Endothelial cell (in vitro differentiated cells): ENCODE data around the gene GGACT. TPM values are rescaled to one million over a fixed set of nuclear protein-coding genes. Genes with fewer than 3 reads are reported as not detected.

ENCODE experiments used
- DNase-seq: peaks from one replicate; pipeline ENCODE4 v3.0.0; 2021; ENCODE audit warnings: low spot score
- H3K27ac Mint-ChIP-seq: one replicate; pipeline ENCODE4 v1.8.0; 2021; ENCODE audit warnings: mixed read lengths, inconsistent platforms; ENCODE audit not compliant: unreplicated experiment
- H3K27me3 Mint-ChIP-seq: one replicate; pipeline ENCODE4 v1.8.0; 2021; ENCODE audit warnings: mild to moderate bottlenecking, moderate library complexity, mixed read lengths, inconsistent platforms; ENCODE audit not compliant: unreplicated experiment
- H3K36me3 Mint-ChIP-seq: one replicate; pipeline ENCODE4 v1.8.0; 2021; ENCODE audit warnings: mild to moderate bottlenecking, low read depth, mixed read lengths, inconsistent platforms; ENCODE audit not compliant: unreplicated experiment
- H3K4me1 Mint-ChIP-seq: one replicate; pipeline ENCODE4 v1.8.0; 2021; ENCODE audit warnings: mild to moderate bottlenecking, mixed read lengths, inconsistent platforms; ENCODE audit not compliant: unreplicated experiment
- H3K4me3 Mint-ChIP-seq: one replicate; pipeline ENCODE4 v1.8.0; 2021; ENCODE audit warnings: mild to moderate bottlenecking, mixed read lengths, inconsistent platforms; ENCODE audit not compliant: unreplicated experiment
- H3K9me3 Mint-ChIP-seq: one replicate; pipeline ENCODE4 v1.8.0; 2021; ENCODE audit warnings: mixed read lengths, inconsistent platforms; ENCODE audit not compliant: unreplicated experiment
- CTCF ChIP-seq: fragments of 200-600 bp; sonication (generic); IDR thresholded peaks from one replicate; pipeline ENCODE4 v1.5.0; 2021; ENCODE audit warnings: antibody characterized with exemption; ENCODE audit not compliant: unreplicated experiment
- total RNA-seq: library from RNA; stranded (reverse); fragmentation: NEBNext Ultra II Directional; extraction: Animal tissue kit (Norgen Biotek cat#: 25700); gene quantifications from one replicate; pipeline ENCODE4 v1.2.1, GENCODE V29; 2021; ENCODE audit not compliant: unreplicated experiment

GGACT gene
- total RNA-seq, 1 donor from 2014 or later: 7.0 TPM

GRCh38 chr13:100536643-100537180 is 51.9 kb downstream of the GGACT start:
- no peak for DNase-seq
- H3K27ac Mint-ChIP-seq: peak overlapping the region; percentile 57
- no peaks in the 10 kb centered on the region for H3K9me3 Mint-ChIP-seq
- no peak for TF ChIP-seq CTCF
- peaks cover 1% of the 10 kb centered on the region for H3K36me3 Mint-ChIP-seq
- peaks cover 3% of the 10 kb centered on the region for H3K27me3 Mint-ChIP-seq
- H3K4me1 Mint-ChIP-seq: peaks cover 24% of the 10 kb centered on the region
- no peak overlapping the region for H3K4me3 Mint-ChIP-seq

GRCh38 chr13:100535426-100536135 is 53.0 kb downstream of the GGACT start:
- no peak for TF ChIP-seq CTCF
- Mint-ChIP-seq H3K27ac (no peak overlapping the region), H3K36me3 (peaks cover 5% of the 10 kb centered on the region), H3K4me3 (no peak overlapping the region), H3K9me3 (no peaks in the 10 kb centered on the region), H3K4me1 (peaks cover 21% of the 10 kb centered on the region), H3K27me3 (peaks cover 4% of the 10 kb centered on the region)
- DNase-seq: no peak

GRCh38 chr13:100534911-100535310 is 53.7 kb downstream of the GGACT start:
- Mint-ChIP-seq H3K36me3 (peaks cover 5% of the 10 kb centered on the region), H3K4me1 (peaks cover 14% of the 10 kb centered on the region), H3K27ac (no peak overlapping the region), H3K4me3 (no peak overlapping the region), H3K9me3 (no peaks in the 10 kb centered on the region), H3K27me3 (peaks cover 4% of the 10 kb centered on the region)
- TF ChIP-seq CTCF: no peak
- no peak for DNase-seq

- H3K36me3 Mint-ChIP-seq: peaks cover 5% of the 10 kb centered on the region
- peaks cover 14% of the 10 kb centered on the region for H3K4me1 Mint-ChIP-seq
- no peaks in the 10 kb centered on the region for H3K9me3 Mint-ChIP-seq
- peaks cover 4% of the 10 kb centered on the region for H3K27me3 Mint-ChIP-seq
- H3K4me3 Mint-ChIP-seq: no peak overlapping the region
- no peak for DNase-seq
- no peak for TF ChIP-seq CTCF
- H3K27ac Mint-ChIP-seq: no peak overlapping the region
Observed at GRCh38 chr13:100534147-100534843, 54.3 kb downstream of the GGACT start.

GRCh38 chr13:100533588-100534041 is 55.0 kb downstream of the GGACT start:
- H3K4me3 Mint-ChIP-seq: no peak overlapping the region
- peaks cover 14% of the 10 kb centered on the region for H3K4me1 Mint-ChIP-seq
- TF ChIP-seq CTCF: no peak
- no peak overlapping the region for H3K27ac Mint-ChIP-seq
- peaks cover 4% of the 10 kb centered on the region for H3K27me3 Mint-ChIP-seq
- no peaks in the 10 kb centered on the region for H3K9me3 Mint-ChIP-seq
- no peak for DNase-seq
- peaks cover 5% of the 10 kb centered on the region for H3K36me3 Mint-ChIP-seq
